Lung (tissue), 12 donors: ENCODE measurements around the gene ADAMTSL1. TPM values are rescaled to one million over a fixed set of nuclear protein-coding genes. Genes with fewer than 3 reads are reported as not detected.

Experiments used
- ATAC-seq: fragments of 200-7000 bp; cut with Tn5 transposase; one replicate; pipeline ENCODE4 v1.9.1; 2020; ENCODE audit warnings: moderate number of reproducible peaks; ENCODE audit not compliant: insufficient read depth, low FRiP score
- DNase-seq, 3 donors: peaks; one replicate each; pipeline ENCODE4 v3.0.0-alpha.2; 2013 to 2017
- H3K27ac ChIP-seq, 2 donors: one replicate each; pipeline ENCODE4 v1.5.1; 2013; ENCODE audit warnings: mild to moderate bottlenecking in 2 of 2, moderate library complexity in 2 of 2, control low read depth in 1 of 2, inconsistent platforms in 1 of 2, low read depth in 1 of 2, low read length in 1 of 2
- H3K27me3 ChIP-seq, 3 donors: one replicate each; pipeline ENCODE4 v1.5.1; 2013; ENCODE audit warnings: low read length in 2 of 3; ENCODE audit not compliant: control insufficient read depth in 3 of 3, insufficient read depth in 3 of 3
- H3K36me3 ChIP-seq, 4 donors: one replicate each; pipeline ENCODE4 v1.5.1; 2013; ENCODE audit warnings: low read length in 4 of 4, mild to moderate bottlenecking in 1 of 4, moderate library complexity in 1 of 4; ENCODE audit not compliant: control insufficient read depth in 4 of 4, insufficient read depth in 4 of 4
- H3K4me1 ChIP-seq, 5 donors: one replicate each; pipeline ENCODE4 v1.5.1; 2013; ENCODE audit warnings: low read length in 5 of 5, mild to moderate bottlenecking in 2 of 5, moderate library complexity in 1 of 5; ENCODE audit not compliant: control insufficient read depth in 5 of 5, insufficient read depth in 5 of 5
- H3K4me3 ChIP-seq: one replicate; pipeline ENCODE4 v1.5.1; 2013; ENCODE audit warnings: mild to moderate bottlenecking, control low read depth, moderate library complexity
- H3K9ac ChIP-seq, 2 donors: one replicate each; pipeline ENCODE4 v1.5.1; 2013; ENCODE audit warnings: low read length in 2 of 2, control low read depth in 1 of 2; ENCODE audit not compliant: insufficient read depth in 1 of 2
- H3K9me3 ChIP-seq, 4 donors: one replicate each; pipeline ENCODE4 v1.5.1; 2013; ENCODE audit warnings: low read length in 3 of 4, mild to moderate bottlenecking in 1 of 4, moderate library complexity in 1 of 4; ENCODE audit not compliant: control insufficient read depth in 4 of 4, insufficient read depth in 3 of 4
- CTCF ChIP-seq: IDR thresholded peaks from 2 replicates; pipeline ENCODE4 v1.5.1; 2012; ENCODE audit warnings: mild to moderate bottlenecking; ENCODE audit errors: control extremely low read depth, extremely low read depth
- WGBS, 2 donors: extraction: QIAGEN DNeasy Blood & Tissue Kit; methylation state at CpG; one replicate each; pipeline ENCODE4 v1.1.7; 2013; 5-methylcytosine and 5-hydroxymethylcytosine counted together
- polyA plus RNA-seq, 2 donors: library from polyadenylated mRNA; stranded (reverse); fragments of 200-250 nt; gene quantifications; one replicate each; pipeline ENCODE4 v1.2.1, GENCODE V29; 2013
- total RNA-seq, 2 donors: library from RNA; depleted of rRNA in 1 of 2; stranded (reverse); fragments of >200 nt in 1 of 2; gene quantifications; one replicate each; pipeline ENCODE4 v1.2.1, GENCODE V29; 2014 to 2021
- donor health status: control.
- donor health status: control.
- donor health status: Bipolar disorder and iron deficiency.
- donor health status: healthy.
- donor health status: DM: yes; HTN: yes; CAD: no.

ADAMTSL1 gene
- total and polyA plus RNA-seq, 4 donors, result 0.25 to 36.2 (median 1.4) TPM

DNA sequence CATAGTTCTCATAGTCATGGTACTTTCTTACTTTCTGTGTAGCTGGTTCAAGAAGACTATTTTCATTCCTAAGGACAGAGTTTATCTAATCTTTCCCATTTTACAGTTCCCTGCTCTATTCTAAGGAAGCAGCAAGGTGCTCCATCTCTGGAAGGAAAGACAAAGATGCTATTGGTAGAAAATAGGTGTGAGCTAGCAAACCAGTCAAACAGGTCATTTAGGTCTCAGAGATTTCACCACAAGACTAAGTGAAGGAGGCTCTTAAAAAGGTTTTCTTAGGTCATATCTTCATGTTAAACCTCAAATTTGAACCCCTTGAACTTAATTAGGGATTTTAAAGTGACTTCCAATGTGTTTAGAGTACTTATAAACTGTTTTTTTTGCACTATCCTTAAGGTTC is 62.6 kb downstream of the ADAMTSL1 start:
- Histone ChIP-seq H3K9me3 (peaks cover 0 to 10% (median 2%) of the 10 kb centered on the region in 4 donors), H3K4me1 (no peaks in the 10 kb centered on the region), H3K27ac (no peak overlapping the region), H3K9ac (no peak overlapping the region), H3K27me3 (no peaks in the 10 kb centered on the region), H3K36me3 (peaks cover 0 to 5% (median 0%) of the 10 kb centered on the region in 4 donors), H3K4me3 (no peak overlapping the region)
- no peak for TF ChIP-seq CTCF
- DNase-seq (peak in 2 of 3 donors; percentile 11 to 48), ATAC-seq (no peak)

DNA sequence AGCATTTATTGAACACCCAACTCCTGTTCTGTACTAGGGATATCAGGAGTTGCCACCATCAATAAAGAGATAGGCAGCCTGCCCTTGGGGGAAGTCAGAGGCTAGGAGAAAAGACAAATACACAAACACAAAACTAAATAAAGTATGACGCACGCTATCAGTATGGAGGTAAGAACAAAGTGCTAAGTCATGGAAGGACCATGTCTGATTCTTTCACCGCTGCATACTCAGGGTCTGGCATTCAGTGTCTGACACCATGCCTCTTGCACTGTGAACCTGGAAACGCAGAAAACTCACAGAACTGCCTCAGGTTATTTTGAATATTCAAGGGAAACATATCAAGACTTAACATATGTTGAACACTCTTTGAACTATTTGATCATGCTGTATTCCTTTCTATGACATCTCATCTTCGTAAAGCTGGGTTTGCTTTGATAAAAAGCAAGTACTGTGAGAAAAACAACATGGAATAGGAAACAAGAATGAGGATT is 65.3 kb downstream of the ADAMTSL1 start:
- Histone ChIP-seq H3K4me1 (peaks cover 0 to 15% (median 0%) of the 10 kb centered on the region in 5 donors), H3K9me3 (peaks cover 0 to 7% (median 2%) of the 10 kb centered on the region in 4 donors), H3K27ac (no peak overlapping the region), H3K36me3 (peaks cover 0 to under 1% (median 0%) of the 10 kb centered on the region in 4 donors), H3K27me3 (no peaks in the 10 kb centered on the region), H3K9ac (no peak overlapping the region), H3K4me3 (no peak overlapping the region)
- no peak for DNase-seq
- 93 to 95% methylated on average over 5 of the region's 5 CpGs for WGBS, 2 donors
- no peak for ATAC-seq
- no peak for TF ChIP-seq CTCF

DNA sequence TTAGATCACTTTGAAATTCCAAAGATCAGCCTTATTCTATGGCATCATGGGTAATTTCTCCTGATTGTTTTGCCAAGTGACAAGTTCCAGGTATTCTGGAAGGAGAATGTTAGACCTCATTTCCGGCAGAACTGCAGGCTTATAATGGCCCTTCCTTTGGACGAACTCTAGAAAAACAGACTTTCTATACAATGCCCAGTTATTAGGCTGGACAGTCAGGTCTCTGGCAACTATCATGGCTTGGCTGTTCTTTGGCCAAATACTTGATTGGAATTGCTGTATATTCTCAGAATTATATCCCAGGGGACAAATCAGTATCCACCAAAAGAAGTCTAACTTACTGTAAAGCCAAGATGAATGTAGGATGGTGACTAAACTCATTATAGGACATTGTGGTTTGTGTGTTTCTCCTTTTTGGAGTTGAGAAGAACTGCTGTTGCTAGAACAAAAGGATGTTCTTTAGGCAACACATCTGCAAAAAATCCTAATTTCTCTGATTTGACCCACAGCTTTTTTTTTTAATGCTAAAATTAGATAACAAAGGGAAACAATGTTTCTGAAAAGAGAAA is 69.0 kb downstream of the ADAMTSL1 start:
- H3K9ac ChIP-seq, result no peak overlapping the region
- H3K27ac ChIP-seq, result no peak overlapping the region
- no peak for TF ChIP-seq CTCF
- no peaks in the 10 kb centered on the region for H3K9me3 ChIP-seq
- H3K27me3 ChIP-seq, result no peaks in the 10 kb centered on the region
- no peak overlapping the region for H3K4me3 ChIP-seq
- peaks cover 0 to 15% (median 0%) of the 10 kb centered on the region in 5 donors for H3K4me1 ChIP-seq
- WGBS, 2 donors, result 92 to 93% methylated on average over 2 of the region's 2 CpGs
- no peak for ATAC-seq
- DNase-seq, result no peak
- no peaks in the 10 kb centered on the region for H3K36me3 ChIP-seq
